Measurements from ENCODE around the gene CLEC2A. TPM values are rescaled to one million over a fixed set of nuclear protein-coding genes. Genes with fewer than 3 reads are reported as not detected.

The CLEC2A gene
- total RNA-seq, 1 experiment from 2014 or later = not detected

- TF ChIP-seq, protein P1, sequence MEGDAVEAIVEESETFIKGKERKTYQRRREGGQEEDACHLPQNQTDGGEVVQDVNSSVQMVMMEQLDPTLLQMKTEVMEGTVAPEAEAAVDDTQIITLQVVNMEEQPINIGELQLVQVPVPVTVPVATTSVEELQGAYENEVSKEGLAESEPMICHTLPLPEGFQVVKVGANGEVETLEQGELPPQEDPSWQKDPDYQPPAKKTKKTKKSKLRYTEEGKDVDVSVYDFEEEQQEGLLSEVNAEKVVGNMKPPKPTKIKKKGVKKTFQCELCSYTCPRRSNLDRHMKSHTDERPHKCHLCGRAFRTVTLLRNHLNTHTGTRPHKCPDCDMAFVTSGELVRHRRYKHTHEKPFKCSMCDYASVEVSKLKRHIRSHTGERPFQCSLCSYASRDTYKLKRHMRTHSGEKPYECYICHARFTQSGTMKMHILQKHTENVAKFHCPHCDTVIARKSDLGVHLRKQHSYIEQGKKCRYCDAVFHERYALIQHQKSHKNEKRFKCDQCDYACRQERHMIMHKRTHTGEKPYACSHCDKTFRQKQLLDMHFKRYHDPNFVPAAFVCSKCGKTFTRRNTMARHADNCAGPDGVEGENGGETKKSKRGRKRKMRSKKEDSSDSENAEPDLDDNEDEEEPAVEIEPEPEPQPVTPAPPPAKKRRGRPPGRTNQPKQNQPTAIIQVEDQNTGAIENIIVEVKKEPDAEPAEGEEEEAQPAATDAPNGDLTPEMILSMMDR (IDR thresholded peaks at IDR 0.05; ENCODE audit: unreplicated experiment) = no peak
- Mint-ChIP-seq H3K36me3 (ENCODE audit: insufficient read depth, unreplicated experiment) (no peaks in the 10 kb centered on the region), H3K9me3 (ENCODE audit: unreplicated experiment) (no peaks in the 10 kb centered on the region), H3K4me3 (ENCODE audit: unreplicated experiment) (no peak overlapping the region), H3K4me1 (ENCODE audit: insufficient read depth, unreplicated experiment) (no peaks in the 10 kb centered on the region), H3K27me3 (ENCODE audit: insufficient read depth, unreplicated experiment) (peaks cover 25% of the 10 kb centered on the region), H3K27ac (ENCODE audit: low read depth, unreplicated experiment) (no peak overlapping the region)
- ChIA-PET POLR2A (no interaction called here), CTCF (interaction anchor here (1.5 kb wide), 1 partner anchor 192 kb away, joined by 3 read pairs; no protein-coding TSS in a partner anchor)
- intact Hi-C loops (cut with micrococcal nuclease) = no loop called here
- DNase-seq (ENCODE audit: unreplicated experiment) = no peak
- no TSS peak for BruUV-seq (replicated peaks)
Observed at GRCh38 chr12:9943240-9943639, 11.1 kb upstream of the CLEC2A start.

GRCh38 chr12:9941838-9942237 lies 9.7 kb upstream of the CLEC2A start:
- H3K27me3 Mint-ChIP-seq (ENCODE audit: insufficient read depth, unreplicated experiment) = peaks cover 25% of the 10 kb centered on the region
- POLR2A ChIA-PET = interaction anchor here (0.6 kb wide), 1 partner anchor 35 kb away, joined by 3 read pairs; no protein-coding TSS in a partner anchor
- H3K36me3 Mint-ChIP-seq (ENCODE audit: insufficient read depth, unreplicated experiment) = no peaks in the 10 kb centered on the region

DNA sequence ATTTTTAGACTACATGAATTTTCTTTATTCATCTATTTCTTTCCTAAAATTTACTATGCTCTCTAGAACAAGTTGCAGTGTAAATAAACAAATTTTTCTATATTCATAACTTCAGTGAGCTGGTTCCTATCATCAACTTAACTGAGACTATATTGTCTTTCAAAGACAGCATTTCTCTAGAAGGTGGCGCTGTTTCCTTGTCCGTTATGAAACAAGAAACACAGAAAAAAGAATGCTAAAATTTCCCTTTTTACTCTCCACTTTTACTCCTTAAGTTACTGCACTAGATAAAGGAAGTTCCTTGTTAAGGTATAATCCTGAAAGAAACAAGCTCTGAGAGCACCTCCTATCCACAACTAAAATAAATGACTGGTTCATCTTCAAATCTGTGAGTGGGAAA lies 8.2 kb upstream of the CLEC2A start:
- no peaks in the 10 kb centered on the region for H3K9me3 Mint-ChIP-seq (ENCODE audit: unreplicated experiment)
- intact Hi-C loops (cut with micrococcal nuclease) = no loop called here
- CTCF ChIA-PET = interaction anchor here (1.0 to 1.2 kb wide), 3 partner anchors 19 to 200 kb away, joined by 3 to 5 read pairs (median 3); no protein-coding TSS in a partner anchor
- H3K27ac Mint-ChIP-seq (ENCODE audit: low read depth, unreplicated experiment) = no peak overlapping the region
- H3K27me3 Mint-ChIP-seq (ENCODE audit: insufficient read depth, unreplicated experiment) = peaks cover 25% of the 10 kb centered on the region
- POLR2A ChIA-PET = no interaction called here
- no TSS peak for BruUV-seq (replicated peaks)
- H3K36me3 Mint-ChIP-seq (ENCODE audit: insufficient read depth, unreplicated experiment) = no peaks in the 10 kb centered on the region
- no peak overlapping the region for H3K4me3 Mint-ChIP-seq (ENCODE audit: unreplicated experiment)
- no peaks in the 10 kb centered on the region for H3K4me1 Mint-ChIP-seq (ENCODE audit: insufficient read depth, unreplicated experiment)
- TF ChIP-seq, protein P1 (IDR thresholded peaks at IDR 0.05; ENCODE audit: unreplicated experiment) = peak; percentile 35
- DNase-seq (ENCODE audit: unreplicated experiment) = peak; percentile 32

More at GRCh38 chr12:9941838-9942237, 9.7 kb upstream of the CLEC2A start:
- H3K4me1 Mint-ChIP-seq (ENCODE audit: insufficient read depth, unreplicated experiment) = no peaks in the 10 kb centered on the region
- TF ChIP-seq, protein P1 (IDR thresholded peaks at IDR 0.05; ENCODE audit: unreplicated experiment) = no peak
- H3K9me3 Mint-ChIP-seq (ENCODE audit: unreplicated experiment) = no peaks in the 10 kb centered on the region
- no TSS peak for BruUV-seq (replicated peaks)
- intact Hi-C loops (cut with micrococcal nuclease) = no loop called here
- no peak for DNase-seq (ENCODE audit: unreplicated experiment)
- no peak overlapping the region for H3K4me3 Mint-ChIP-seq (ENCODE audit: unreplicated experiment)
- CTCF ChIA-PET = interaction anchor here (0.8 to 1.5 kb wide), 2 partner anchors 63 to 197 kb away, joined by 3 read pairs; no protein-coding TSS in a partner anchor
- H3K27ac Mint-ChIP-seq (ENCODE audit: low read depth, unreplicated experiment) = no peak overlapping the region

DNA sequence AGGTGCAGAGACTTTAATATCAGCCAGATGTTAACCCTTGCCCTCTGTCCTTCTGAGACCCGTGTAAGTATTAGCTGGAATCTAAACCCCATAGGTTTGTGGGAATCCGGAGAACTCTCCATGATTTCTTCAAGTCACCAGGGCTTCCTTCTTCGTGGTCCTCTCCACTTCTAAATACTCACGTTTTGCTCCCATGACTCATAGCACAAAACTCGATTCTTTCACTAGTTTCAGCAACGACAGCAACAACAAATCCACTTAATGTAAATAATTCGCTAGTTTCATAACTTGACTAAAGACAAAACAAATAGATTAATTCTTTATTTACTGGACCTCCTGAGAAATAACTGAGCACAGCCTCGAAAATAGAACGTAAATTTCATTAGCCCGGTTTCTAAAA lies 4.4 kb upstream of the CLEC2A start:
- ChIA-PET POLR2A (no interaction called here), CTCF (no interaction called here)
- H3K27me3 Mint-ChIP-seq (ENCODE audit: insufficient read depth, unreplicated experiment) = peaks cover 19% of the 10 kb centered on the region
- H3K36me3 Mint-ChIP-seq (ENCODE audit: insufficient read depth, unreplicated experiment) = no peaks in the 10 kb centered on the region
- no peaks in the 10 kb centered on the region for H3K4me1 Mint-ChIP-seq (ENCODE audit: insufficient read depth, unreplicated experiment)
- H3K9me3 Mint-ChIP-seq (ENCODE audit: unreplicated experiment) = no peaks in the 10 kb centered on the region
- DNase-seq (ENCODE audit: unreplicated experiment) = no peak
- intact Hi-C loops (cut with micrococcal nuclease) = no loop called here
- no peak overlapping the region for H3K4me3 Mint-ChIP-seq (ENCODE audit: unreplicated experiment)
- TF ChIP-seq, protein P1 (IDR thresholded peaks at IDR 0.05; ENCODE audit: unreplicated experiment) = no peak
- BruUV-seq (replicated peaks) = no TSS peak
- no peak overlapping the region for H3K27ac Mint-ChIP-seq (ENCODE audit: low read depth, unreplicated experiment)

All from MCF 10A (cell line).